LNCaP clone FGC (cell line): ENCODE measurements around the gene BFSP1.

Experiments used
- DNase-seq: peaks from one replicate; pipeline ENCODE4 v3.0.0-alpha.2; 2011; ENCODE audit warnings: low read depth
- H3K4me3 ChIP-seq: 2 replicates; pipeline ENCODE4 v1.5.1; 2011; ENCODE audit warnings: mild to moderate bottlenecking, low read depth, low read length, control low read depth
- CTCF ChIP-seq: IDR thresholded peaks from 2 replicates; pipeline ENCODE4 v1.5.1; 2012; ENCODE audit warnings: mild to moderate bottlenecking; ENCODE audit not compliant: control insufficient read depth, insufficient read depth; ENCODE audit errors: extremely low read depth

The BFSP1 gene

DNA sequence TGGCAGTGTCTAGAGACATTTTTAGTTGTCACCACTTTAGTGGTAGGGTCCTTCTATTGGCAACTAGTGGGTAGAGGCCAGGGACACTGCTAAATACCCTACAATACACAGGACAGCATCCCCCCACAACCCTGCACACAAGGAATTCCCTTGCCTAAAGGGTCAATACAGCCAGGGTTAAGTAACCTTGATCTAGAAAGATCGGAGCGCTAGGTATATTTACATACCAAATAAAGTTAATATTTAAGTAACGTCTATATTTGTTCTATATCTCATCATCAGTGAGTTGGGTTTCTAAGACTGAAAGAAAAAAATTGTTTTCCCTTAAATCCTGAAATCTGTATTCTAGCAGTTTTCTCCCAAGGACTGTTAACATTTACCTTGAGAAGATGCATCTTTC, 16.1 kb downstream of the BFSP1 start:
- TF ChIP-seq CTCF: no peak
- H3K4me3 ChIP-seq: no peak overlapping the region
- DNase-seq: peak; percentile 36

GRCh38 chr20:17513939-17514338, 17.2 kb downstream of the BFSP1 start:
- no peak for TF ChIP-seq CTCF
- no peak for DNase-seq
- H3K4me3 ChIP-seq: no peak overlapping the region

- H3K4me3 ChIP-seq: no peak overlapping the region
- no peak for DNase-seq
- TF ChIP-seq CTCF: no peak
Measured at GRCh38 chr20:17511401-17511800, 19.8 kb downstream of the BFSP1 start.

GRCh38 chr20:17510548-17510947, 20.6 kb downstream of the BFSP1 start:
- H3K4me3 ChIP-seq: no peak overlapping the region
- TF ChIP-seq CTCF: no peak
- no peak for DNase-seq

DNA sequence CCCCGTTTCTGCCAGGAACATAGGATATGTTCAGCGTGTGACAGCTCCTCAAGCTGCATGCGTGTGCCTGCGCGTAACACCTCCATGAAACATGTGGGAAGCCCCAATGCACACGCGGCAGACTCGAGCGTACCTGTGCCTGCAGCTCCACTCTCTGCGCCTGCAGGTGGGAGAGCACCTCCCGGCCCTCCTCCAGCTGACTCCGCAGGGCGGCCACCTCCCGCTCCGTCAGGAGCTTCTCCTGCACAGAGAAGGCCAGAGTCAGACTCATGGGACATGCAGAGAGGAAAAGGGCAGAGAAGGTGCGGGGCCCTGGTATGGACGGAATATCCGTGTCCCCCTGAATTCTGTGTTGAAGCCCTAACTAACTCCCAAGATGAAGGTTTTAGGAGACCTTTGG, 22.4 kb downstream of the BFSP1 start:
- H3K4me3 ChIP-seq: no peak overlapping the region
- no peak for DNase-seq
- no peak for TF ChIP-seq CTCF

GRCh38 chr20:17507531-17507930, 23.6 kb downstream of the BFSP1 start:
- DNase-seq: no peak
- no peak overlapping the region for H3K4me3 ChIP-seq
- TF ChIP-seq CTCF: no peak

- DNase-seq: no peak
- TF ChIP-seq CTCF: no peak
- H3K4me3 ChIP-seq: no peak overlapping the region
Measured at GRCh38 chr20:17507032-17507431, 24.1 kb downstream of the BFSP1 start.
